Osteocyte (in vitro differentiated cells): ENCODE results near the gene PPARA. TPM values are rescaled to one million over a fixed set of nuclear protein-coding genes. Genes with fewer than 3 reads are reported as not detected.

Source experiments
- DNase-seq: peaks from one replicate; pipeline ENCODE4 v3.0.0; 2021; ENCODE audit warnings: mixed read lengths; ENCODE audit not compliant: unreplicated experiment; ENCODE audit errors: extremely low spot score
- H3K27ac Mint-ChIP-seq: one replicate; pipeline ENCODE4 v1.8.0; 2021; ENCODE audit warnings: mild to moderate bottlenecking, mixed read lengths; ENCODE audit not compliant: unreplicated experiment
- H3K27me3 Mint-ChIP-seq: one replicate; pipeline ENCODE4 v1.8.0; 2021; ENCODE audit warnings: mixed read lengths; ENCODE audit not compliant: unreplicated experiment
- H3K36me3 Mint-ChIP-seq: one replicate; pipeline ENCODE4 v1.8.0; 2021; ENCODE audit warnings: mixed read lengths; ENCODE audit not compliant: unreplicated experiment
- H3K4me1 Mint-ChIP-seq: one replicate; pipeline ENCODE4 v1.8.0; 2021; ENCODE audit warnings: mixed read lengths; ENCODE audit not compliant: unreplicated experiment
- H3K4me3 Mint-ChIP-seq: one replicate; pipeline ENCODE4 v1.8.0; 2021; ENCODE audit warnings: mild to moderate bottlenecking, moderate library complexity, mixed read lengths; ENCODE audit not compliant: unreplicated experiment
- H3K9me3 Mint-ChIP-seq: one replicate; pipeline ENCODE4 v1.8.0; 2021; ENCODE audit warnings: mixed read lengths; ENCODE audit not compliant: unreplicated experiment
- total RNA-seq: library from RNA; stranded (reverse); gene quantifications from 2 replicates; pipeline ENCODE4 v1.2.1, GENCODE V29; 2021
- TF ChIP-seq, protein P1 (sequence below): fragments of 200-600 bp; sonication (generic); IDR thresholded peaks from 2 replicates; pipeline ENCODE4 v1.5.0; 2021; ENCODE audit warnings: antibody characterized with exemption, mild to moderate bottlenecking, moderate library complexity

PPARA gene
- total RNA-seq, 1 donor from 2014 or later, result 21.9 TPM

DNA sequence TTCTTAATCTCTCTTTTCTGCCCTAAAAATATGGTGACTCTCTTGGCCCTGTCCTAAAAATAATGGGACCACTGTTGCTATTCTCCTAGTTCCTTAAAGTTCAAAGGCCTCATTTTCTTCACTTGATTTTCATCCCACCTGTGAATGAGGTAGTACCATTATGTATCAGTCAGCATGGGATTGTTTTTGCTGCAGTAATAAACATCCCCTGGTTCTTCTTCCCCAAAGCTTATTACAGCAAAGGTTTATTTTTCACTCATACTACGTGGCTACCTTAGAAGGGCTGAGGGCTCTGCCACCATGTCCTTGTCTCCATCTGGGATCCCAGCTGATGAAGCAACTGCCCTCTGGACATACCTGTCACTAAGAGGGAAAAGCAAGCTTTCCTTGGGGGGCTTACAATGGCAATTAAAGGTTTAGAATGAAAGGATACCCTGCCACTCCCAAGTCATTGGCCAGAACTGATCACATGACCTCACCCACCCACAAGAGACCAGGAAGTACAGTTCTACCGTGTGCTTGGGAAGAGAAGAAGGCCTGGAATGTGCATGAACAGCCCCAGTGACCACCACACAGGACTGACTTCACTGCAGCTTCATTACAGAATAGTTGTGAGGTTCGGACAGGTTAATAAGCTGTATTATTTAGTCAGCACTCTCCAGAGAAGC is 125.3 kb downstream of the PPARA start:
- Mint-ChIP-seq H3K4me1 (no peaks in the 10 kb centered on the region), H3K27me3 (no peaks in the 10 kb centered on the region), H3K4me3 (no peak overlapping the region), H3K27ac (no peak overlapping the region), H3K36me3 (peaks cover 26% of the 10 kb centered on the region), H3K9me3 (peaks cover 4% of the 10 kb centered on the region)
- TF ChIP-seq, protein P1, sequence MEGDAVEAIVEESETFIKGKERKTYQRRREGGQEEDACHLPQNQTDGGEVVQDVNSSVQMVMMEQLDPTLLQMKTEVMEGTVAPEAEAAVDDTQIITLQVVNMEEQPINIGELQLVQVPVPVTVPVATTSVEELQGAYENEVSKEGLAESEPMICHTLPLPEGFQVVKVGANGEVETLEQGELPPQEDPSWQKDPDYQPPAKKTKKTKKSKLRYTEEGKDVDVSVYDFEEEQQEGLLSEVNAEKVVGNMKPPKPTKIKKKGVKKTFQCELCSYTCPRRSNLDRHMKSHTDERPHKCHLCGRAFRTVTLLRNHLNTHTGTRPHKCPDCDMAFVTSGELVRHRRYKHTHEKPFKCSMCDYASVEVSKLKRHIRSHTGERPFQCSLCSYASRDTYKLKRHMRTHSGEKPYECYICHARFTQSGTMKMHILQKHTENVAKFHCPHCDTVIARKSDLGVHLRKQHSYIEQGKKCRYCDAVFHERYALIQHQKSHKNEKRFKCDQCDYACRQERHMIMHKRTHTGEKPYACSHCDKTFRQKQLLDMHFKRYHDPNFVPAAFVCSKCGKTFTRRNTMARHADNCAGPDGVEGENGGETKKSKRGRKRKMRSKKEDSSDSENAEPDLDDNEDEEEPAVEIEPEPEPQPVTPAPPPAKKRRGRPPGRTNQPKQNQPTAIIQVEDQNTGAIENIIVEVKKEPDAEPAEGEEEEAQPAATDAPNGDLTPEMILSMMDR, result no peak
- no peak for DNase-seq

GRCh38 chr22:46276563-46276962 is 126.2 kb downstream of the PPARA start:
- Mint-ChIP-seq H3K27ac (no peak overlapping the region), H3K36me3 (peaks cover 29% of the 10 kb centered on the region), H3K27me3 (no peaks in the 10 kb centered on the region), H3K9me3 (peaks cover 4% of the 10 kb centered on the region), H3K4me1 (no peaks in the 10 kb centered on the region), H3K4me3 (no peak overlapping the region)
- no peak for DNase-seq
- TF ChIP-seq, protein P1, result no peak

DNA sequence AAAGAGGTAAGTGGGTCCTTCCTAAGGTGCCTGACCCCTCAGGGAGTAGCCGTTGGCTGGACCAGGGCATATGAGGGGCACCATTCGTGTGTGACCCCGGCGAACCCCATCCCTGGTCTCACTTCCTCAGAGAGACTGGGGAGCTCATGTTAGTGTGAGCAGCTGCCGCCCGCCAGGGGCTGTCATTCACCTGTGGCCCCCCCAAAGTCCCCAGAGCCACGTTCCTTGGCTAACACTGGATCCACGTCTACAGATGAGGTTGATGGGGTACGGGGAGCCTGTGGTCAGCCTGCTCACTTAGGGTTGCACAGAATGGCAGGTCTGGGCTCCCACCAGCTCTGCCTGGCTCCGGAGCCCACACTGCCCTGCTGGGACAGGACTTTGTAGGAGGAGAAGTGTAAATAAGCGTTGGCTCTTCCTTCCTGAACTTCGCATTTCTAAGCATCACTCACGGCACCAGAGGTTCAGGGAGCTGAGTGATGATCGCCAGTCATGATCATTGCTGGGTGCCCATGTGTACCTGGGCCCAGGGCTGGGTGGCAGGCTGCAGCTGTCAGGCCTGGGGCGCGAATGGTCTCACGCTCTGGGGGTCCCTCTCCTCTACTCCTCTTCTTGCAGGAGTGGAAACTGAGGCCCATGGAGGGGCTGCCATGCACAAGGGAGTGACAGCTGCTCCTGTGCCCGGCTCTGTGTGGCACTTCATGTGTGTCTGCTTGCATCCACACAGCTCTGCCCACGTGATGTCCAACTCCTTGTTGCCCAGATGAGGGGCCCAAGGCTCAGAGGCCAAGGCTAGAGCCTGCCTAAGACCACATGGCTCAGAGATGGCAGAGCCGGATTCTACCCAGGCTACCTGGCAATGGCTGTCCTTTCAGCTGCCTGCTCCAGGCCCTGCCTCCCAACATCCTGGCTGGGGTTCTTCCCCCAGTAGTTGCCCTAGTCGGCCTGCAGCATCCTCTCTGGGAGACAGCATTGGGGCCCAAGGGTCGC is 128.6 kb downstream of the PPARA start:
- Mint-ChIP-seq H3K4me3 (no peak overlapping the region), H3K4me1 (no peaks in the 10 kb centered on the region), H3K27ac (no peak overlapping the region), H3K9me3 (peaks cover 4% of the 10 kb centered on the region), H3K27me3 (no peaks in the 10 kb centered on the region), H3K36me3 (peaks cover 32% of the 10 kb centered on the region)
- TF ChIP-seq, protein P1, result no peak
- no peak for DNase-seq

DNA sequence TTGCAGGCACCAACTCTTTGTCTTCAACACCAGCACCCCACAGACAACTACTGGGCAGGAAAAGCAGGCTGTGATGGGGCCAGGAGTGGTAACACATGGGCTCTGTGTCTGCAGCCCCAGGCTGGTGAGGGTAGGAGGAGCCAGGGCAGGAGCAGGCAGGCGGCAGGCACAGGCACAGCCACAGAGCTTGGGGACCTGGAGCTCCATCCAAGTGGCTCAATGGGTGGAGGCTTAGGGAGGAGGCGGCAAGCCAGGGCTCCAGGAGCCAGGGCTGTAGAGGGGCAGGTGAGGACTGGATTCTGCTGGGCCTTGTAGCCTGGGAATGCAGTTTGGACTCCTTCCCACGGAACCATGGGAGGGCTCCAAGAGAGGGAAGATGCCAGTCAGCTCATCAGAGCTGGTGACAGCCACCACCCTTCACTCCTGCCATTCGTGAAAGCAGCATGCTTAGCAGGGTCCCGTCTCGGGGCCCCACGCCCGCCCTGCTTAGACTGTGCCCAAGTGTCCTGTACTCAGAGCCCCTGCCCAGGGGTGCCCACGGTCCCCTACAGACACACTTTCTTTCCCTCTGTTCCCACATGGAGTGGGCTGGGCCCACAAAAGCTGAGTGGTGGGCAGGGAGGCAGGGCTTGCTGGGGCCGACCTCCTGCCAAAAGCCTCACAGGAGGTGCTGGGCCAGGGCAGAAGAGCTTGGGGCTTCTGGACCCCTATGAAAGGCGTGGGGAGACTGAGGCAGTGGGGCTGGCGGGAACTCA is 129.9 kb downstream of the PPARA start:
- H3K27me3 Mint-ChIP-seq, result no peaks in the 10 kb centered on the region
- H3K9me3 Mint-ChIP-seq, result peaks cover 4% of the 10 kb centered on the region
- H3K27ac Mint-ChIP-seq, result no peak overlapping the region
- no peaks in the 10 kb centered on the region for H3K4me1 Mint-ChIP-seq
- peaks cover 37% of the 10 kb centered on the region for H3K36me3 Mint-ChIP-seq
- H3K4me3 Mint-ChIP-seq, result no peak overlapping the region
- TF ChIP-seq, protein P1, result no peak
- DNase-seq, result no peak
